ENCODE measurements around the gene BACE2.

BACE2 gene

GRCh38 chr21:41325138-41325912, 157.4 kb downstream of the BACE2 start:
- peak in 1 of 2 experiments; percentile 37 for DNase-seq

- DNase-seq, result no peak
These were observed 158.6 kb downstream of the BACE2 start for GRCh38 chr21:41326414-41327080.

DNA sequence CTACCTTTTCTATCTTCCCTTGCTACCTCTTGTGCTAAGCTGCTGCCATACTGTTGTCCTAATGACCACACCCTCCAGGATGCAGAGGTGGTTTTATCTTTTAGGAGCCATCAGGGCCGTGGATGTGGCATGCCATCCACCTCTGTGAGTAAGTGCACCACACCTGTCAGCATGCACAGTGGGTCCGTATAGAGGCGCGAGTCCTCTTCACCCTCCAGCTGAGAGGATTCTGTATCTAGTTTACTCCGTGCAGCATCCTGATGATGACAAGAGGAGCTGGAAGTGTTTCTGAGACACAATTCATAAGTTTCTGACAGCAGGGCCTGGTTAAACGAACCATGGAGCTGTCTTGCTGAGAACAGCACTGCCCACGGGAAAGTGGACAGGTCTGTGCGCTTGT, 159.8 kb downstream of the BACE2 start:
- no peak for DNase-seq

GRCh38 chr21:41328660-41329607, 161.0 kb downstream of the BACE2 start:
- DNase-seq, result no peak
